Ovary (tissue), 9 donors: ENCODE measurements around the gene KLF3. TPM values are rescaled to one million over a fixed set of nuclear protein-coding genes. Genes with fewer than 3 reads are reported as not detected.

ENCODE experiments used
- DNase-seq, 5 donors: peaks; one replicate each; pipeline ENCODE4 v3.0.0-alpha.2; 2019 to 2020
- H3K27ac ChIP-seq, 2 donors: fragments of 200-600 bp; one replicate each; pipeline versions ENCODE4 v1.5.1 to v1.8.0; 2019 to 2022
- H3K27me3 ChIP-seq: fragments of 200-600 bp; one replicate; pipeline ENCODE4 v1.8.0; 2022
- H3K36me3 ChIP-seq: fragments of 200-600 bp; sonication (generic); one replicate; pipeline ENCODE4 v1.5.1; 2019
- H3K4me1 ChIP-seq: one replicate; pipeline ENCODE4 v1.8.1; 2013; ENCODE audit warnings: mild to moderate bottlenecking, moderate library complexity; ENCODE audit not compliant: insufficient read depth
- H3K4me3 ChIP-seq: fragments of 200-600 bp; sonication (generic); one replicate; pipeline ENCODE4 v1.5.1; 2017
- H3K9me3 ChIP-seq, 2 donors: fragments of 200-600 bp in 1 of 2; sonication (generic) in 1 of 2; one replicate each; pipeline versions ENCODE4 v1.5.1 to v1.8.1; 2013 to 2019; ENCODE audit warnings: mild to moderate bottlenecking in 1 of 2, moderate library complexity in 1 of 2
- EP300 ChIP-seq: sonication (generic); formaldehyde crosslinking; IDR thresholded peaks from one replicate; pipeline ENCODE4 v1.6.1; 2017; ENCODE audit warnings: antibody characterized with exemption
- POLR2A ChIP-seq: fragments of 450-650 bp; IDR thresholded peaks from one replicate; pipeline ENCODE4 v1.6.1; 2017; ENCODE audit warnings: antibody characterized with exemption, mild to moderate bottlenecking, moderate library complexity
- WGBS, 3 donors: extraction: QIAGEN DNeasy Blood & Tissue Kit in 1 of 3; methylation state at CpG; one replicate each; pipeline versions ENCODE4 v1.1.5 to v1.1.7; 2013 to 2017; 5-methylcytosine and 5-hydroxymethylcytosine counted together
- intact Hi-C, 4 donors: fragments of 100-400 bp; cut with DNase I; formaldehyde crosslinking; loops; one replicate each; pipeline versions ENCODE4 v1.11.0 to v1.15.1; 2022 to 2023
- polyA plus RNA-seq, 2 donors: library from polyadenylated mRNA; stranded (reverse); fragments of 200-250 nt in 1 of 2; fragments of 350-450 nt in 1 of 2; fragmentation: Illumina TruSeq in 1 of 2; extraction: RNeasy Lipid Tissue Mini Kit (QIAGEN cat#74804) in 1 of 2; gene quantifications; one replicate each; pipeline ENCODE4 v1.2.3, GENCODE V29; 2013 to 2014
- total RNA-seq, 7 donors: library from RNA; depleted of rRNA in 2 of 7; stranded (reverse); fragments of >200 nt in 2 of 7; fragmentation: NEBNext Ultra II Directional in 3 of 7; extraction: Animal tissue kit (Norgen Biotek cat#: 25700) in 3 of 7; gene quantifications; one replicate each; pipeline versions ENCODE4 v1.1.0 to v1.2.4, GENCODE V29; 2016 to 2023
- TF ChIP-seq, protein P1 (sequence below), 3 donors: fragments of 450-650 bp in 2 of 3; fragments of 200-600 bp in 1 of 3; IDR thresholded peaks; one replicate each; pipeline versions ENCODE4 v1.5.1 to v1.8.0; 2016 to 2022; ENCODE audit warnings: antibody characterized with exemption in 3 of 3, mild to moderate bottlenecking in 1 of 3
- donor health status: DM: no; HTN: no; CAD: no; lungs with moderate emphysema.
- donor health status: DM: no; HTN: no; CAD: no.
- donor health status: Bipolar disorder and iron deficiency.
- donor health status: DM: yes; HTN: yes; CAD: no.
- donor health status: DM: no; HTN: no; CAD: no.
- donor health status: DM: yes; HTN: yes; CAD: no.

KLF3 gene
- total and polyA plus RNA-seq, 9 donors, result 32.9 to 111 (median 74.2) TPM

DNA sequence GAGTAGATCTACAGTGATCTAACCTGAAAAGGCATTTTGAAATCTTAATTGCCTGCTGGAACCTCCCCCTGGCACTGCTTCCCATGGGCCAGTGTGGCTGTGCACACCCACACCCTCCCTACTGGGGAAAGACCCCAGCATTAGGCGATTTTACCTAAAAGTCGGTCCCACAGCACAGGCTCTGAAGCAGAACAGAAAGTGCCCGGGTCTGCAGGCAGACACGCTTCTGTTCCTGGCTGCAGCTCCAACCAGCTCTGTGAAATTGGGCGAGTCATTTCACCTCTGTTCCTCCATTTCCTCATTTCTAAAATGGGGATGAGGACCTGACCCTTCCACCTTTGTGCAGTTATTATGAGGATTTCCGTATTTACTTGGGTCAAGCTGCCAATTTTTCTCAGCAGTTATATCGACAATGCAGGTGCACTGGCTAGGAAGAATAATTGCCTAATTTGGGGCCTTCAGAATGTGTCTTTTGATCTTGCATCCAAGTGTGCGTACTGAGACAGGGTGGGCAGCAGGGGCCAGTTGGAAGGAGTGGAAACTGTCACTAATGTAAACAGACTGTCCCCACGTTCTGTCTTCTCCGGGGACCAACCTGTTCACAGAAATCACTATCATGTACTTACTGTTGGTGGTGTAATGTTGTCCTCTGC lies 7.1 kb downstream of the KLF3 start:
- no peak for TF ChIP-seq EP300
- TF ChIP-seq, protein P1, sequence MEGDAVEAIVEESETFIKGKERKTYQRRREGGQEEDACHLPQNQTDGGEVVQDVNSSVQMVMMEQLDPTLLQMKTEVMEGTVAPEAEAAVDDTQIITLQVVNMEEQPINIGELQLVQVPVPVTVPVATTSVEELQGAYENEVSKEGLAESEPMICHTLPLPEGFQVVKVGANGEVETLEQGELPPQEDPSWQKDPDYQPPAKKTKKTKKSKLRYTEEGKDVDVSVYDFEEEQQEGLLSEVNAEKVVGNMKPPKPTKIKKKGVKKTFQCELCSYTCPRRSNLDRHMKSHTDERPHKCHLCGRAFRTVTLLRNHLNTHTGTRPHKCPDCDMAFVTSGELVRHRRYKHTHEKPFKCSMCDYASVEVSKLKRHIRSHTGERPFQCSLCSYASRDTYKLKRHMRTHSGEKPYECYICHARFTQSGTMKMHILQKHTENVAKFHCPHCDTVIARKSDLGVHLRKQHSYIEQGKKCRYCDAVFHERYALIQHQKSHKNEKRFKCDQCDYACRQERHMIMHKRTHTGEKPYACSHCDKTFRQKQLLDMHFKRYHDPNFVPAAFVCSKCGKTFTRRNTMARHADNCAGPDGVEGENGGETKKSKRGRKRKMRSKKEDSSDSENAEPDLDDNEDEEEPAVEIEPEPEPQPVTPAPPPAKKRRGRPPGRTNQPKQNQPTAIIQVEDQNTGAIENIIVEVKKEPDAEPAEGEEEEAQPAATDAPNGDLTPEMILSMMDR (IDR thresholded peaks at IDR 0.05), result no peak
- TF ChIP-seq POLR2A, result no peak
- Histone ChIP-seq H3K36me3 (no peaks in the 10 kb centered on the region), H3K27ac (peak overlapping the region; percentile 35 to 84), H3K9me3 (no peaks in the 10 kb centered on the region), H3K27me3 (no peaks in the 10 kb centered on the region), H3K4me1 (peaks cover 41% of the 10 kb centered on the region), H3K4me3 (no peak overlapping the region)
- WGBS, 3 donors, result 57 to 64% (median 58%) methylated on average over 10 of the region's 10 CpGs
- intact Hi-C loops, result loop anchor here (5.0 to 10.0 kb wide), 7 partner anchors 346 to 606 kb away; no protein-coding TSS in a partner anchor
- peak in 1 of 5 donors; percentile 32 for DNase-seq

DNA sequence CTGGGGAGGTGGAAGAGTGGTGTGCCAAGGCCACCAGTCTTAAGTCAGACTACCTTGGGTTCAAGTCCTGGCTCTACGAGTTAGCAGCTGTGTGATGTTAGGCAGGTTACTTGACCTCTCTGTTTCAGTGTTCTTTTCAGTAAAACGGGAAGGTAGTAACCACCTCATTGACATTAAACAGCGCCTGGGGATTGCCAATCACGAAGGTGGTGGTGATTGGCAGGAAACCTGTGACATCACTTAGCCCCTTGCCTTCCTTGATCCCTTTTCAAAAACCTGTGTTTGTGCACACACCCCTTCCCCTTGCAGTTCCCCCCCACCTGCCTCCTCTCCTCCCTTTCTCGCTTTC lies 7.6 kb downstream of the KLF3 start:
- TF ChIP-seq, protein P1 (IDR thresholded peaks at IDR 0.05), result no peak
- TF ChIP-seq POLR2A, result no peak
- no peak for TF ChIP-seq EP300
- intact Hi-C loops, result loop anchor here (5.0 to 10.0 kb wide), 7 partner anchors 347 to 607 kb away; no protein-coding TSS in a partner anchor
- Histone ChIP-seq H3K27me3 (no peaks in the 10 kb centered on the region), H3K36me3 (no peaks in the 10 kb centered on the region), H3K9me3 (no peaks in the 10 kb centered on the region), H3K4me1 (peaks cover 42% of the 10 kb centered on the region), H3K27ac (peak overlapping the region; percentile 35 to 84), H3K4me3 (no peak overlapping the region)
- WGBS, 3 donors, result 49 to 66% (median 54%) methylated on average over 5 of the region's 5 CpGs
- no peak for DNase-seq

DNA sequence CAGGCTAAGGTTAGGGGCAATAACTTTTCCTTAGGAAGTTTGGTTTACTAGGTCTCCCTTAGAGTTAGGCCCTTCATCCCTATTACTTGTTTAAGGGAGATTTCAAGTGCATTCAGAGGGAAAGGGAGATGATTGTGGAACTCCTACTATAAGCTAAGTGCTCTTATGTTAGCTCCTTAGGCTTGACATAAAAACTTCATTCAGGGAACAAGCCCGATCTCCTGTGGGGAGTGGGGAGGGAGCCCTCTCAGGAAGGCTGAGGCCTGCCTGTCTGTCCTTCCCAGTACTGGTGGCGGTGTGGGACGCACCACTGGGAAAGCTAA lies 8.0 kb downstream of the KLF3 start:
- DNase-seq, result peak in 1 of 5 donors; percentile 41
- H3K4me1 ChIP-seq, result peaks cover 42% of the 10 kb centered on the region
- H3K9me3 ChIP-seq, result no peaks in the 10 kb centered on the region
- no peaks in the 10 kb centered on the region for H3K36me3 ChIP-seq
- 55 to 65% (median 57%) methylated on average over 3 of the region's 3 CpGs for WGBS, 3 donors
- H3K4me3 ChIP-seq, result no peak overlapping the region
- H3K27ac ChIP-seq, result peak overlapping the region; percentile 35 to 84
- intact Hi-C loops, result loop anchor here (5.0 to 10.0 kb wide), 7 partner anchors 347 to 607 kb away; no protein-coding TSS in a partner anchor
- no peaks in the 10 kb centered on the region for H3K27me3 ChIP-seq
- TF ChIP-seq, protein P1 (IDR thresholded peaks at IDR 0.05), result no peak
- TF ChIP-seq POLR2A (no peak), EP300 (no peak)

GRCh38 chr4:38672397-38673129 lies 8.6 kb downstream of the KLF3 start:
- Histone ChIP-seq H3K4me3 (peak overlapping the region; percentile 6), H3K27ac (peak overlapping the region; percentile 35 to 84), H3K9me3 (no peaks in the 10 kb centered on the region), H3K4me1 (peaks cover 42% of the 10 kb centered on the region), H3K36me3 (no peaks in the 10 kb centered on the region), H3K27me3 (no peaks in the 10 kb centered on the region)
- TF ChIP-seq EP300 (no peak), POLR2A (no peak)
- TF ChIP-seq, protein P1 (IDR thresholded peaks at IDR 0.05), result no peak
- DNase-seq, result peak in 4 of 5 donors; percentile 48 to 63 (median 57)
- intact Hi-C loops, result loop anchor here (5.0 to 10.0 kb wide), 7 partner anchors 348 to 608 kb away; no protein-coding TSS in a partner anchor
- 25 to 30% (median 25%) methylated on average over 12 to 13 of the region's 13 CpGs for WGBS, 3 donors
